ENCODE results near the gene ARFIP2. TPM values are rescaled to one million over a fixed set of nuclear protein-coding genes. Genes with fewer than 3 reads are reported as not detected.

ARFIP2 gene, protein sequence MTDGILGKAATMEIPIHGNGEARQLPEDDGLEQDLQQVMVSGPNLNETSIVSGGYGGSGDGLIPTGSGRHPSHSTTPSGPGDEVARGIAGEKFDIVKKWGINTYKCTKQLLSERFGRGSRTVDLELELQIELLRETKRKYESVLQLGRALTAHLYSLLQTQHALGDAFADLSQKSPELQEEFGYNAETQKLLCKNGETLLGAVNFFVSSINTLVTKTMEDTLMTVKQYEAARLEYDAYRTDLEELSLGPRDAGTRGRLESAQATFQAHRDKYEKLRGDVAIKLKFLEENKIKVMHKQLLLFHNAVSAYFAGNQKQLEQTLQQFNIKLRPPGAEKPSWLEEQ
- total RNA-seq: 45.6 and 64.7 TPM in 2 replicates

DNA sequence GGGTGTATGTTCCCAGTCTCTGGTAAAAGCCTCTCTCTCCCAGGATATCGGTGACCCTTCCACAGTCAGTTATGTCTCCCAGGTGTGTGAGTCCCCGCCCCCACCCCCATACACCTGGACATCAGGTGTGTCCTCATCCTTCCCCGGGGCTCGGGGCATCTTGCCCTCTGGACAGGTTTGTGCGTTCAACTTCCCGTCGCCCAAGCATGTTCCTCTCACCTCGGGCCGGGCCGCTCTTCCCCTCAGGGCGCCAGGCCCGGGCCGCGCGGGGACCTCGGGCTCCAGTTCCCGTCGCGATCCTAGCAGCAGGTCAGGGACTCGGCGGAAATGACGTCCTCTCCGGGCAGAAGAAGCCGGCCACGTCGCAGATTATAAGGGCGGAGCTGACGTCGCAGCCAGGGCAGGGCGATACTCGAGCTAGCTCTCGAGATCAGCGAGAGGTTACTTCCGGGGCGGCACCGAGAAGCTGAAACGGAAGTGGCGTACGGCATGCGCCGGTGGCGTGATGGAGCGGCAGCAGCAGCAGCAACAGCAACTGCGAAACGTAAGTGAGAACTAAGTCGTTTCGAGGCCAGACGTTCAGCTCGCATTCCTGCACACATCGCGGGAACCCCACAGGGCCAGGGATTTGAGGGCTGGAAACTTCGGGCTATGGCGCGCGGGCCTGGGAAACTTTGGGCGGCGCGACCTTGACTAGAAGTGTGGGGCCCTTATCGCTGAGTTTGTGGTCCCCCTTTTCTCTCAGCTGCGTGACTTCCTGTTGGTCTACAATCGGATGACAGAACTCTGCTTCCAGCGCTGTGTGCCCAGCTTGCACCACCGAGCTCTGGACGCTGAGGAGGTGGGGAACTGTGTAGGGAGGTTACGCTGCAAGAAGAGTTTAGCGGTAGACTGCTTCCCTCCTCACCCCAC is at the start of gene ARFIP2, which contains the start of gene TIMM10B:
ARFIP2 (minus strand) TSS at position 320 of the 912 bp plus-strand sequence. CDS start 910 bp downstream, outside the sequence.
TIMM10B (plus strand) TSS at position 490 of the 912 bp plus-strand sequence; CDS start at position 506, 16 bp downstream.

DNA sequence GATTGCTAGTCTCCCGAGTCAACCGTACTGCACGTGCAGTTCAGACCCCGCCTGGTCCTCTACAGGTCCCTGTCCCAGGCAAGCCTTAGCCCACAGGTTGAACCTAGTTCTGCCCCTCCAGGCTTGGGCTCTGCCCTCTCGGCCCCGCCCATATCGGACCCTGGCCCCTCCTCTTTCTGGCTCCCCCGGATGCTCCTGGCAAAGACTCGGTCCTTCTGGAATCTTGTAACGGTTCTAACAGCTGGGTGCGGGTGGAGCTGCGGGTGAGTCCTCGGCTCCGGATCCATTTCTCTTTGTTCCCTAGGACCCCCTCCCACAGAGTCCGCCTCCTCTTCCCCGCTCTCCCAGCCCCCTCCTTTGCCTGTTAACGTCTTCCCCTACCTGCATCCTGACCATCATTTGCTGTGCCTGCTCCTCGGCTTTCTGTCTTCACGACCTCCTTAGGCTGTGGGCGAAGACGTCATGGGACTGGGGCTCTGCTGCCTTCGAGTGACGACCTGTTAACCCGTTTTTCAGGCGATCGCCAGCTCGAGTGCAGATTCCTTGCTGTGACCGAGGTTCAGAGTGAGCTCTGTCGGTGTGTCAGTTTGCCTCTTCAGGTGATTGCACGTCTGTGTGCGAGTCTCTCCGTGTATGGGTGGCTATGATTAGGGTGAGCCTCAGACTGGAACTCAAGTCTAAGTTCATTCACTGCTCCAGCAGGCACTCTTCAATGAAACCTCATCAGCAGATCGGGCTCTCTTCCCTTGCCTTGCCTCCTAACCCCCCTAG is 16.1 kb upstream of the ARFIP2 start, which contains the start of gene DNHD1:
DNHD1 (plus strand) TSS at position 212 of the 771 bp plus-strand sequence. CDS start 936 bp downstream, outside the sequence.

DNA sequence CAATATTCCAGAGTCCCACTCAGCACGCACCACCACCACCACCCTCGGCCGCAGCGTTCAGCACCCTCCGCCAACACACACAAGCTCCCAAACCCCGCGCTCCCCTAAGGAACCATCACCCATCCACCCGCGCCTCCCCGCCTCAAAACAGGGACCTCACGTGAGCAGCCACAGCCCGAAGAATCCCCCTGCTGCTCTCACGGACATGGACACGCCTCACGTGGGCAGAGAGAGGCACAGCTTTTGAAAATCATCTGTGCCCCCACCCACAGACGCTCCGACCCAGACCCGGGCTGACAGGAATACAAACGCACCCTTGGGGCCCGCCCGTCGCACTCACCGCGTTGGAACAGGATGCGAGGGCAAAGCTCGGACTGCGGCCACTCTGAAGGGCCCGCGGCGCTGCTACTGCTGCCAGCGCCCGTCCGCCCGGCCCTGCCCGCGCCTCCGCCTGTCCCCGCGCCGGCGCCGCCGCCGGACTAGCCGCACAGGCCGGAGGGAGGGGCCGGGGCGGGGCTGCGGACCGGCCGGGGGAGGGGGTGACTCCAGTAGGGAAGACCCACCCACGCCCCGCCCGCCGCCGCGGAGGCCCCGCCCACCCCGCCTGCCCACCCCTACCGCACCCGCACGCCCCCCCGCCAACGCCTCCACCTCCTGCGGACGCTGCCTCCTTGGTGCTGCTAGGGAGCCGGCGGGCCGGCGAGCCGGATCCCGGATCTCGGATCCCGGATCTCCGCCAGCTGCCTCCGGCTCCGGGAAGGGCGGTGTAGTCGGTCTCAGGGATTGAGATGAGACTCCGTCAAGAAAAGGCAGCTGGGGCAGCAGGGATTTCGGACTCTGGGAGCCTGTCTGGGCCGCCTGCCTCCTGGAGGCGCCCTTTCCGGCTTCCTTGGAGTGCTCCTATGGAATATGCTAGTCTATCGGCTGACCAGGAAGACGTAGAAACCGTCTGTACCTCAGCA is 7.4 kb downstream of the ARFIP2 start, which contains the start of gene TRIM3:
TRIM3 (minus strand) TSS at position 491 of the 962 bp plus-strand sequence. CDS start 8,246 bp downstream, outside the sequence.

DNA sequence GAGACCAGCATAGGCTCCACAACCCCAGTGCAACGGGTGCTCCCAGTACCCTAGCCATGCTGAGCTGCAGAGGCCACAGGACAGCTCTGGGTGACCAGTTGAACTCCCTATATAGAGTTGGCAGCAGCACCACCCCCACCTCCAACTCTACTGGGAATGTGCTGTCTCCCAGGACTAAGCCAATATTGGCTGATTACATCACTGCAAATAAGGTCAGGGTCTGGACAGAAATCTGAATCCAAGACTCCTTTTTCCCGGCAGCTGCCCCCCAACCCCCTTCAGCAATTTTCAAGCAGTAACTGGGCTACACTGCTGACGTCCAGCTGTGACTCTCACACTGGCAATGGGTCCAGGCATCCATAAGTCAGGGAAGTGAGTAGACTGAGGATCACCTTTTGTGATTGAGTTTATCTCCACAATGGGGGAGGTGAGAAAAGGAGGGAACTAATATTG is 40.2 kb downstream of the ARFIP2 start, which contains the start of gene HPX:
HPX (minus strand) TSS at position 82 of the 453 bp plus-strand sequence; CDS start at position 58, 24 bp downstream.

Other genes with a start within 250 kb of the ARFIP2 start
- gene FHIP1B, start 246.7 kb downstream of the ARFIP2 start, total RNA-seq: 14.5 and 20.5 TPM in 2 replicates
- 0.16 TPM in 1 of 2 replicates, not detected in the other for gene CNGA4, start 242.2 kb downstream of the ARFIP2 start, total RNA-seq
- not detected in 2 replicates for gene CCKBR, start 221.5 kb downstream of the ARFIP2 start, total RNA-seq
- 395 and 493 TPM in 2 replicates for gene CAVIN3, start 160.8 kb downstream of the ARFIP2 start, total RNA-seq
- gene SMPD1, start 90.9 kb downstream of the ARFIP2 start, total RNA-seq: 11.2 and 13.5 TPM in 2 replicates
- gene APBB1, start 62.2 kb downstream of the ARFIP2 start, total RNA-seq: 9.8 and 10.7 TPM in 2 replicates
- gene HPX, start 40.3 kb downstream of the ARFIP2 start, total RNA-seq: 0.31 TPM in 1 of 2 replicates, not detected in the other
- gene TRIM3, start 7.4 kb downstream of the ARFIP2 start, total RNA-seq: 8.7 and 12.5 TPM in 2 replicates
- 36.5 and 40.2 TPM in 2 replicates for gene TIMM10B, start 170 bp upstream of the ARFIP2 start, total RNA-seq
- gene DNHD1, start 15.9 kb upstream of the ARFIP2 start, total RNA-seq: 1.0 and 2.4 TPM in 2 replicates
- 14.4 and 16.6 TPM in 2 replicates for gene RRP8, start 122.3 kb upstream of the ARFIP2 start, total RNA-seq
- gene ILK, start 122.4 kb upstream of the ARFIP2 start, total RNA-seq: 85.4 and 121 TPM in 2 replicates
- 86.1 and 117 TPM in 2 replicates for gene TAF10, start 130.9 kb upstream of the ARFIP2 start, total RNA-seq
- gene TPP1, start 138.1 kb upstream of the ARFIP2 start, total RNA-seq: 20.5 and 21.9 TPM in 2 replicates
- 0.16 and 0.27 TPM in 2 replicates for gene DCHS1, start 174.5 kb upstream of the ARFIP2 start, total RNA-seq
- gene MRPL17, start 202.0 kb upstream of the ARFIP2 start, total RNA-seq: 54.1 and 63.7 TPM in 2 replicates

Measured in hair follicular keratinocyte (primary cell).